ENCODE results near the gene IL18RAP. TPM values are rescaled to one million over a fixed set of nuclear protein-coding genes. Genes with fewer than 3 reads are reported as not detected.

Gene IL18RAP
- total RNA-seq, 1 donor from 2014 or later: not detected

DNA sequence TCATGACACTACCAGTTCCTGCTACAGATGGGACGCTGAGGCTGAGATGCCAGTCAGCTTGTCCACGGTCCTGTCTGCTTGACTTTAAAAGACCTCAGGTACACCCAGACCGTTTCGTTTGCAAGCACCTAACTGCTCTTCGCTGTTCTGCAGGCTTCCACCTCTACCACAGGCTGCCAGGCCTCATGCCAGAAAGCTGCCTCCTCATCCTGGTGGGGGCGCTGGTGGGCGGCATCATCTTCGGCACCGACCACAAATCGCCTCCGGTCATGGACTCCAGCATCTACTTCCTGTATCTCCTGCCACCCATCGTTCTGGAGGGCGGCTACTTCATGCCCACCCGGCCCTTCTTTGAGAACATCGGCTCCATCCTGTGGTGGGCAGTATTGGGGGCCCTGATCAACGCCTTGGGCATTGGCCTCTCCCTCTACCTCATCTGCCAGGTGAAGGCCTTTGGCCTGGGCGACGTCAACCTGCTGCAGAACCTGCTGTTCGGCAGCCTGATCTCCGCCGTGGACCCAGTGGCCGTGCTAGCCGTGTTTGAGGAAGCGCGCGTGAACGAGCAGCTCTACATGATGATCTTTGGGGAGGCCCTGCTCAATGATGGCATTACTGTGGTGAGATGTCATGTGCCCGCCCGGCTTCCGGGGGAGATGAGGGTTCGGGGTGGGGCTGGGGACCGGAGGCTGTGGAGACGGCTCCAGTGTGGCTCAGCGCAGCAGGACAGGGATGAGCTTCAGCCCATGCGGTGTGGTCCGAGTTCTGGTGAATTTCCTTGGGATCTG lies 55.9 kb downstream of the IL18RAP start:
- Histone ChIP-seq H3K79me2 (ENCODE audit: low read depth) (no peaks in the 10 kb centered on the region), H3K27ac (no peak overlapping the region), H3K9me3 (ENCODE audit: low read depth) (no peaks in the 10 kb centered on the region), H3K9ac (no peak overlapping the region), H3K36me3 (no peaks in the 10 kb centered on the region), H3F3A (ENCODE audit: low read depth) (no peaks in the 10 kb centered on the region), H3K4me3 (no peak overlapping the region), H3K4me1 (no peaks in the 10 kb centered on the region), H3K27me3 (no peaks in the 10 kb centered on the region), H3K4me2 (no peak overlapping the region), H4K20me1 (ENCODE audit: low read depth) (no peaks in the 10 kb centered on the region), H2AFZ (replicated peaks) (no peak overlapping the region)
- Mint-ChIP-seq H3K27me3 (ENCODE audit: insufficient read depth, low read depth) (no peaks in the 10 kb centered on the region), H3K4me1 (no peaks in the 10 kb centered on the region), H3K36me3 (no peaks in the 10 kb centered on the region), H3K27ac (no peak overlapping the region), H3K4me3 (no peak overlapping the region), H3K9me3 (no peaks in the 10 kb centered on the region)
- TF ChIP-seq, protein P1, sequence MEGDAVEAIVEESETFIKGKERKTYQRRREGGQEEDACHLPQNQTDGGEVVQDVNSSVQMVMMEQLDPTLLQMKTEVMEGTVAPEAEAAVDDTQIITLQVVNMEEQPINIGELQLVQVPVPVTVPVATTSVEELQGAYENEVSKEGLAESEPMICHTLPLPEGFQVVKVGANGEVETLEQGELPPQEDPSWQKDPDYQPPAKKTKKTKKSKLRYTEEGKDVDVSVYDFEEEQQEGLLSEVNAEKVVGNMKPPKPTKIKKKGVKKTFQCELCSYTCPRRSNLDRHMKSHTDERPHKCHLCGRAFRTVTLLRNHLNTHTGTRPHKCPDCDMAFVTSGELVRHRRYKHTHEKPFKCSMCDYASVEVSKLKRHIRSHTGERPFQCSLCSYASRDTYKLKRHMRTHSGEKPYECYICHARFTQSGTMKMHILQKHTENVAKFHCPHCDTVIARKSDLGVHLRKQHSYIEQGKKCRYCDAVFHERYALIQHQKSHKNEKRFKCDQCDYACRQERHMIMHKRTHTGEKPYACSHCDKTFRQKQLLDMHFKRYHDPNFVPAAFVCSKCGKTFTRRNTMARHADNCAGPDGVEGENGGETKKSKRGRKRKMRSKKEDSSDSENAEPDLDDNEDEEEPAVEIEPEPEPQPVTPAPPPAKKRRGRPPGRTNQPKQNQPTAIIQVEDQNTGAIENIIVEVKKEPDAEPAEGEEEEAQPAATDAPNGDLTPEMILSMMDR (IDR thresholded peaks at IDR 0.05): peak; percentile 18
- TF ChIP-seq EZH2 (IDR thresholded peaks at IDR 0.05) (no peak), EZH2phosphoT487 (IDR thresholded peaks at IDR 0.05) (no peak)
- DNase-seq (ENCODE audit: low spot score): no peak

DNA sequence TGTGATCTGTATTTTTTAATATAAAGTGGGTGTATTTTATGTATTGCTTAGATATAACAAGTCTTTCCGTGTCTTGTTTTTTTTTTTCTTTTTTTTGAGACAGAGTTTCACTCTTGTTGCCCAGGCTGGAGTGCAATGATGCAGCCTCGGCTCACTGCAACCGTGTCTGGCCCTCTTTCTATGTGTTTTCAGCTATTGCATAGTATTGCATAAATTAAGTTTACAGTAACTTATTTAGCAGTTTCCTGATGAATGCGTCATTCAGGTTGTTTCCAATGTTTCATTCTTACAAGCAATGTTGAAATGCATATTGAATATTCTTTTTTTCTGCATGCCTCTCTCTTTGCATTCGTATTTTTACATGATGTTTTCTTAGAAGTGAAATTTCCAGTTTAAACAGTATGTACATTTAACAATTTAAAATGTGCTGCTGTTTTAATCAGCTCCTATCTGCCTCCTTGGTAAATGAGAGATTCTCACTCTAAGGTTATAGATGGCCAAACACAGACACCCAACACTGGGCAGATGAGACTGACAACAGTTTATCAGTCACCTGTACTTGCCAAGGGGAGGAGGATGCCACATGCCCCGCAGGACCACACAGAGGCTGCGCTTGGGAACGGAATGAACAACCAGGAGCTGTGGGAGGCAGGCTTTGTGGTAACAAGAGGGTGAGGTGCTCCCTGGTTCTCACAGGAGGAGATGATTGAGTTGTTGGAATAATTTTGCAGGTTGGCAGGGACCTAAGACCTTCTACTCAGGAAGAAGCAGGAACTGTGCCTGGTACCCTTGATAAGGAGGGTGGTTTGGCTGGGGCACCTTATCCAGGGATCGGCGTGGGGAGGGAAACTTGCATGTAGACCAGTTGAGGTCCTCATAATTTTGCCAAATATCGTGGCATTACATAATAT lies 57.6 kb downstream of the IL18RAP start:
- no peak overlapping the region for H3K4me3 Mint-ChIP-seq
- no peaks in the 10 kb centered on the region for H3K9me3 ChIP-seq (ENCODE audit: low read depth)
- no peaks in the 10 kb centered on the region for H3K4me1 Mint-ChIP-seq
- no peak overlapping the region for H2AFZ ChIP-seq (replicated peaks)
- no peak overlapping the region for H3K4me2 ChIP-seq
- H3K9ac ChIP-seq: no peak overlapping the region
- DNase-seq (ENCODE audit: low spot score): no peak
- H3K4me3 ChIP-seq: no peak overlapping the region
- no peaks in the 10 kb centered on the region for H3K79me2 ChIP-seq (ENCODE audit: low read depth)
- no peaks in the 10 kb centered on the region for H3F3A ChIP-seq (ENCODE audit: low read depth)
- H3K27ac ChIP-seq: no peak overlapping the region
- no peaks in the 10 kb centered on the region for H3K27me3 Mint-ChIP-seq (ENCODE audit: insufficient read depth, low read depth)
- no peak overlapping the region for H3K27ac Mint-ChIP-seq
- no peaks in the 10 kb centered on the region for H4K20me1 ChIP-seq (ENCODE audit: low read depth)
- no peaks in the 10 kb centered on the region for H3K27me3 ChIP-seq
- TF ChIP-seq, protein P1 (IDR thresholded peaks at IDR 0.05): no peak
- no peak for TF ChIP-seq EZH2phosphoT487 (IDR thresholded peaks at IDR 0.05)
- TF ChIP-seq EZH2 (IDR thresholded peaks at IDR 0.05): no peak
- H3K9me3 Mint-ChIP-seq: no peaks in the 10 kb centered on the region
- H3K36me3 ChIP-seq: no peaks in the 10 kb centered on the region
- H3K36me3 Mint-ChIP-seq: no peaks in the 10 kb centered on the region
- no peaks in the 10 kb centered on the region for H3K4me1 ChIP-seq

DNA sequence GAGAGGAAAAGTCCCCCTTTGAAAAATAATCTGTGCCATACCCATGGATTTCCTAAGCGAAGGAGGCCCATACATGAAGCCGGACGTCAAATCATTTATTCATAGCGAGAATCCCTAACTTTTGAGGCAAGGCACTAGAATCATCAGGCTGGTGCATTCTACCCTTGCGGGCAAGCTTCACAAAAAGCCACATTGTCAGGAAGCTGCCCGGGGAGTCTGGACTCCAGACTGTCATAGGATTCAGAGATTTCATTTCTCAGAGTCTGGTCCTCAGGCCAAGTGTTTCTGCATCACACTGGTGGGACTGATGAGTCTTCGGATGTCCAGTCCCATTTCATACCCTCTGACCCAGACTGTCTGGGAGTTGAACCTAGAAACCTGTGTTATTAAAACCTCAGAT lies 59.0 kb downstream of the IL18RAP start:
- TF ChIP-seq EZH2phosphoT487 (IDR thresholded peaks at IDR 0.05) (no peak), EZH2 (IDR thresholded peaks at IDR 0.05) (no peak)
- TF ChIP-seq, protein P1 (IDR thresholded peaks at IDR 0.05): no peak
- Mint-ChIP-seq H3K36me3 (no peaks in the 10 kb centered on the region), H3K4me1 (no peaks in the 10 kb centered on the region), H3K27me3 (ENCODE audit: insufficient read depth, low read depth) (no peaks in the 10 kb centered on the region), H3K9me3 (no peaks in the 10 kb centered on the region), H3K4me3 (no peak overlapping the region), H3K27ac (no peak overlapping the region)
- no peak overlapping the region for H2AFZ ChIP-seq (replicated peaks)
- no peaks in the 10 kb centered on the region for H3F3A ChIP-seq (ENCODE audit: low read depth)
- no peaks in the 10 kb centered on the region for H3K79me2 ChIP-seq (ENCODE audit: low read depth)
- no peak overlapping the region for H3K27ac ChIP-seq
- no peaks in the 10 kb centered on the region for H3K27me3 ChIP-seq
- no peak overlapping the region for H3K4me2 ChIP-seq
- H3K9ac ChIP-seq: no peak overlapping the region
- no peak for DNase-seq (ENCODE audit: low spot score)
- H4K20me1 ChIP-seq (ENCODE audit: low read depth): no peaks in the 10 kb centered on the region
- no peaks in the 10 kb centered on the region for H3K9me3 ChIP-seq (ENCODE audit: low read depth)
- H3K4me3 ChIP-seq: no peak overlapping the region
- H3K36me3 ChIP-seq: no peaks in the 10 kb centered on the region
- no peaks in the 10 kb centered on the region for H3K4me1 ChIP-seq

All from neural progenitor cell (in vitro differentiated cells).